G401.6 (cell line): ENCODE results near the gene HECW1.

Experiments used
- FAIRE-seq: peaks from 2 replicates; lab custom pipeline; 2012; peaks lifted over from hg19 to GRCh38; lab: Jason Lieb, UNC

The HECW1 gene

DNA sequence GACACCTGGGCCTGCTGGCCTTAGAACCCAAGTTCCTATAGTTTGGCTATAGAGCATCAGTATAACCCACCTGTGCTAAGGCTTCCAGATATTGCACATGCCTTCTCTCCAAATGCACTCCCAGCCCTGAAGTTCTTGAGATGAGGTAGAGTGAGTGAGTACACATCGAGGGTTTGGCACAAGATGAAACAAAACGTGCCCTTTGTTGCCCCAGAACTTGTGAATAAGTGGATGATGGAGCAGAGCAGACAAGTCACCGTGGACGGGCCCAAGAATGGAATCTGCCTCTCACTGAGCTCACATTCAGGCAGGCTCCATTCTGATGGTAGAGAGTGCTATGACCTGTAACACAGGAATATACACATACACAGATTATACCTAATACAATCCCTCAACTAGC, 397.5 kb downstream of the HECW1 start:
- FAIRE-seq, result no peak

DNA sequence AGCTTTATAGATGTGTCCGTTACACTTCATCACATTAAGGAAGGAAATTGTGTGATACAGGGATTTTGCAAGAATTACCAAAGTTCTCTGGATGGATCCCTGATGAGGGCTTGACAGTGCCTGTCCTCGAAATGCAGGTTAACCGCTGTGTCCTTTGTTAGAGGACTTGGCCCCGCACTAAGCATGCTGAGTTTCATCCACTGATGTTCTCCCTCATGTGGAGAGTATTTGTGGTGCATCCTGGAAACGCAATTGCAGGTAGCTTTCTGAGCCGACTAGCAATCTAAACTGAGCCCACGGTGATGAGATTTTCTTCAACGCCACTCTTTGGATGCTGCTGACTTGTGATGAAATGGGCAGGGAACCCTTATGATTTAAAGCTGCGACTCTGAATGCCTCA, 398.6 kb downstream of the HECW1 start:
- FAIRE-seq, result no peak

DNA sequence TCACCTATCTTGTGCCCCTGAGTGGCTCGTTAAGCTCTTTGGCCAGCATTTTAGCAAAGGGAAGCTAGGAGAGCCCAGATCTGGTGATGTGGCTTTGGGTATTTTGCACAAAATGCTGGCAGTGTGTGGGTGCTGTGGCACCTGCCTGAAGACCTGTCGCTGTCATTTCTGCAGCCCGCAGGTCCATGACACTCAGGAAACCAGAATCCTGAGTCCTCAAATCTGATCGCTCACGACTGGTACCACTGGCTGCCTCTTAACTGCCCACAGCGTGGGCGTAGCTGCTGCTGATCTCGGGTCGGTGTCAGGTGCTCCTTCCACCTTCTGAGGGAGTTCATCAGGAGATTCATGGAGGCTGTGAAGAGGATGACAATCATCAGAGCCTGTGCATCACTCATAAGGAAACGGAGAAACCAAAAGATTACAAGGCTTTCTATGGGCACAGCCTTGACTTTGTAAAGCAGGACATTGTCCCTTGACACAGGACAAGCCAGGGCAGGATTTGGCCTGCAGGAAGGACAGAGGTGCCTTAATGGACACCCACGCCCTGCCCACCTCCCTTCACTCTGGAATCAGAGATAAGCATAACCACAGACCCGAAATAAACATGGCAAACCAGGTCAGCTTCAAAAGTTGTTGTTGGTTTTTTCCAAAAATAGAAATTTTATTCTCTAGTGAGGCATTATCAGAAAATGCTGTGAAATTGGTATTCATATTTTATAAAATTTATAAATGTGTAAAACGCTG, 399.5 kb downstream of the HECW1 start:
- no peak for FAIRE-seq

DNA sequence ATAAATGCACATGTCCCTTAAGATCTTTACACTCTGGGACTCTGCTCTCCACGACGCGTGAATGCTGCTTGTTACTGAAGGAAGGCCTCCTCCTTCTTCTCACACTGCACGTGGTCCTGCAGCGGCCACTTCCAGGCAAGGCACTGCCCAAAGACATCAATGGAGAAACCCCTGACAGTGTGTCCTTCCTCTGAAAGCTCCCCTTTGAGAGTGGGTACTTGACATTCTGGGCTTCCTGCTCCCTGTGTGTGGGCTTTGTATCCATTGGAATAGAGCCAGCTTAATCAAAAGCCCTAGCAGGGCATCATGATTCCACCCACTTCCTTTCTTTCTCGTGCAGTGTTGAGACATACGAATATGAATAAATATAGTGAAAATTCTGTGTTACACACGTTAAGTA, 400.8 kb downstream of the HECW1 start:
- FAIRE-seq, result no peak

DNA sequence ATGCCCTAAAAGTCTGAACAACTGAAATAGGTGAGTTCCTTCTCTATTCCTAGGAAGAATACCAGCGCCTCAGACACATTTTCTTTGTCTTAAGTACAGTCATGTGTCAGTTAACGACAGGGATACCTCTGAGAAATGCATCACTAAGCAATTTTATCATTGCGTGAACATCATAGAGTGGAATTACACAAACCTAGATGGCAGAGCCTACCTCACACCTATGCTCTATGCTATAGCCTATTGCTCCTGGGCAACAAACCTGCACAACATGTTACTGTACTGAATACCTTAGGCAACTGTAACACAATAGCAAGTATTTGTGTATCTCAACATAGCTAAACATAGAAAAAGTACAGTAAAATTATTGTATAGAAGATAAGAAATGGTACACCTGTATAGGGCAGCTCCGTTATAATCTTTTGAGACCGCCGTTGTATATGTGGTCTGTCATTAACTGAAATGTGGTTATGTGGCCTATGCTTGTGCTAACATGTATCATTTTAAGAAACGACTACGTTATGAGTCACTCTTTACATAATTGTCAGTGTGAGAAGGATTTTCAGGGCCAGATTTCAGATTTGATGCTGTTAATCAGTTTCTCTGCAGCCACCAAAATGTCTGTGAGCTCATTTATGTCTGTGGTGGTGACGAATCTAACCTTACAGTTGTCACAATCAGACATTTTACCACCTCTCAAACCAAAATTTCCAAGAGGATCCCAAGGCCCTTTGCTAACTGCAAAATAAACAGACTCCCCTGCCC, 404.3 kb downstream of the HECW1 start:
- no peak for FAIRE-seq

DNA sequence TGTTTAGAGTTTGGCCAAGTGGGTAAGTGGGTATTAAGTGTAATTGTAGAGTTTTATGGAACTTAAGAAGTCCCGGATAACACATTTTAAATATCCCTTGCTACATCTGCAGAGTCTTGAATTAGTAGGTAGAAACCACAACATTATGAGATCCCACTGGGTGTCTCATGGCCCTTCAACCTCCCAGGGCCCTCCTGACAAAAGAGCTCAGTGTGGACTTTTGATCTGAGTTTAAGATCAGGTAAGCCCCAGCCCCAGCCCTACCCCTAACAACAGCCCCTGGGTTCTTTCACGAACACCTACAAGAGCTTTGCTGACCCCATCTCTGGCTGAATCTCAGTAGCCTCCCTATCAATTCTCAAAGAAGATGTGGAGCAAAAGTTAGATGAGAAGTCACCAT, 405.0 kb downstream of the HECW1 start:
- no peak for FAIRE-seq

DNA sequence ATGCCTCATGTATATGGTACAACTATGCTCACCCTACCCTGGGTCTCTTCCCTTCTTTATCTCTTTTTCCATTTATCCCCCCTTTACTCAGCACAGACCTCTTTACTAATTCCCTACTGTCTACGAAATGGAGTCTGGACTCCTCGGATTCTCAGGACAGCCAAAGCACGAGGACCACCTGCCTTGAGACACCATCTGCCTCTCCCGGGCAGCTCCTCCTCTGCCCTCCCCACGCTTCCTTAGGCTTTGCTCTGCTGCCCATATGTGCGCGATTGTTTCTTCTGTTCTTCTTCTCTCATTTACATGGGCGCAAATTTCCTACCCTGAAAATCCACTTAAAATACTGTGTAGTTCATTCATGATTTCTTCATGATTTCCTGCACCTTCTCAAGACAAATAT, 407.8 kb downstream of the HECW1 start:
- no peak for FAIRE-seq

DNA sequence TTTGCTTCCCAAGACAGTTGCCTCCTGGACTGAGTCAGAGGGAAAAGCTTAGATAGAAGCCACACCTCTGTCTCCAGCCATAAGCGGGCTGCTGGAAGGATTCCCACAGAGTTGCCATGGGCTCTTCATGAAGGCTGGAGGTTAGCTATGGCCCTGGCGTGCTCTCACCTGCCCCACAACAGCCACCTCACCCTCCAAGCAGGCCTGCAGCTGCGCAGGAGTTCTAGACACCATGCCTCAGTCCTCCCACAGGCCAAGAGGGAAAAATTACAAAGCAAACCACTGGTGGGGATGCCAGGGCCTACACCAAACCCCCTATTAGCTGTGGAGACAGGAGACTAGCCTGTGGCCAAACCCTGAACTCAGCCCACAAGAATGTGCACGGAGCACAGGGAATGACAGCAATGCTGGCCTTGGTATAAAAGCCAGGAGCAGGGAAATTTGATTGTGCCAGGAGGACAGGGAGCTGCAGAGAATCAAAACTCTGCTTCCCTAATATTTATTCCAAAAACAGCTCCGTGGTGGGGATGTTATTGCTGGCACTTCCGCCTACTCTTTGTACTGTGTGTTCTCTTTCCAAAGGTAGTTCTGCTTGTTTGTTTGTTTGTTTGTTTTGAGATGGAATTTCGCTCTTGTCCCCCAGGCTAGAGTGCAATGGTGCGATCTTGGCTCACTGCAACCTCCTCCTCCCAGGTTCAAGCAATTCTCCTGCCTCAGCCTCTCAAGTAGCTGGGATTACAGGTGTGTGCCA, 410.1 kb downstream of the HECW1 start:
- no peak for FAIRE-seq

DNA sequence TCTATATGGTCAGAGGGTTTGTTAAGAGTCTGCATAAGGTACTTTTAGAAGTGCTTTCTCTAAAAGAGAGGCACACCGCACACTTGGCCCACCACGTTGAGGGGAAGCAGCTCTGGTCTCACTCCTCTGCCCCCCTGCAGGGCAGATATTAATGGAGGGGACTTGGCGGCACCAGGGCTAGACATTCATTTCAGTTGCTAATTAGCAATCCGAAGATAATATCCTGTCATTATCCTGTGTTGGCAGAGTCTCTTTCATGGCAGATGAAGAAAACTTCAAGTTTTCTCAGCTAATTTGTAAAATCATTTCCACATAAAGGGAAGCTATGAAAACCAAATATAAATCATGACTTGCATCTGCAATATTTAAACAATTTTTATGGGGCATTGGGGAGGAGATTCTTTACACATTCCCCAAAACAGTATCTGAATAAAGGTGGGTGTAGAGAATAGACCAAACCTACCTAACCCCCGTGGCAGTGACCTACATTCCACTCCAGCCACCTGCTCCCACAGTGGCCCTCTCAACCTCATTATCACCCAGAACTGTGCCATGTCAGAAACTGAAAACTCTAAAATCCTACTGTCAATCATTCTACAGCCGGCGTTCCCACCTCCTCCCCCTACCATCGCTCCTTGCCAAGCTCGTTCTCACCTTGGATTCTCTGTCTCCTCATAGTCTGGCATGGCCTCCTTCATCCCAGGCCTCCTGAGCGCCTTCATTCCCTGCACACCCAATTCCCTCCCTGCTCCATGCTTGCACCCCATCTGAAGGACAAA, 416.3 kb downstream of the HECW1 start:
- FAIRE-seq, result no peak

DNA sequence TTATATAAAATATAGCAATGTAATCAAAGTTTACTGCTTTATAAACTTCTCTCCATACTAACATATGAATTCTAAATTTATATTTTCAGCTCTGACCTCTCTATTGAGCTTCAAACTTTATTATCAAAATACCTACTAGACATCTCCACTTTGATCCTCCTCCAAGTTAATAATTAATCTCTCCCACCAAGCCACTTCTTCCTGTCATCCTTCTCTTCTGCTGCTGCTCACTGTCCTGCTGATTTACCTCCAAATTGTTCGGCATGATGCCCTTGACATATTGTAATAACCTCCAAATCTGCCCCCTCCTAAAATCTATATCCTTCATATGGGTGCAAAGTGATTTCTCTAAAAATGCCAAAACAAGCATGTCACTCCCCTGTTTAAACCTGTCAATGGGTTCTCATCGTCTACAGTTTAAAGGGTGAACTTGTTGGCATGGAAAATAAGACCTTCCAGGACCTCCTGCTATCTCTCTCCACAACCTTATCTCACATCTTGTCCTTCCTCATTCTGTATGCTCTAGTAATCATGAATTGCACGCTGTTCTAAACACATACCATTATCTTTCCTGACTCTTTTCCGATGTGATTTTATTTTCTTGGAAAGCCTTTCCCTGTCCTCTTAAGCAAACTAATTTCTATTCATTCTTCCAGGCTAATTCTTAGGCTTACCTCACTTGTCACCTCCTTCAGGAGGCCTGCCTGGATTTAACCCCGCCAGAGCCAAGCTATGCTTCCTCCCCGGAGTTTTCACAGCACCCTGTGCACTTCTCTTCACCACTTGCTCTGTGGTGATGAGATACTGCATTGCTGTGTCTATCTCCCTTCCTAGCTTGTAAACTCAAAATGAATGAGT, 418.3 kb downstream of the HECW1 start:
- FAIRE-seq, result no peak

DNA sequence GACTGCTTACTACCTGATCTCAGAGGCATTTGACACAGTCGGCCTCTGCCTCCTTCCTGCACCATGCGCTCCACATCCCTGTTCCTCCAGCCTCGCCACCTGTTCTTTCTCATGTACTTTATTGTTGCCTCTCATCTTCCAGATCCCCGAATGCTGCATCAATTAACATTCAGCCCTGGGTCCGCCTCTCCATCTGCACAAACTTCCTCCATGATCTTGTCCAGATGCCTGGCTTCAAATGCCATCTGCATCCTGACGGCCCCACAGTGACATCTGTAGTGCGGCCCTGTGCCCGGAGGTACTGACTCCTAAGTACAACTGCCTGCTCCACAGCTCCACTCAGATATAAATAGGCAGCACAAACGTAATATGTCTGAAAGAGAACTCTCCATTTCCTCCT, 419.3 kb downstream of the HECW1 start:
- no peak for FAIRE-seq

DNA sequence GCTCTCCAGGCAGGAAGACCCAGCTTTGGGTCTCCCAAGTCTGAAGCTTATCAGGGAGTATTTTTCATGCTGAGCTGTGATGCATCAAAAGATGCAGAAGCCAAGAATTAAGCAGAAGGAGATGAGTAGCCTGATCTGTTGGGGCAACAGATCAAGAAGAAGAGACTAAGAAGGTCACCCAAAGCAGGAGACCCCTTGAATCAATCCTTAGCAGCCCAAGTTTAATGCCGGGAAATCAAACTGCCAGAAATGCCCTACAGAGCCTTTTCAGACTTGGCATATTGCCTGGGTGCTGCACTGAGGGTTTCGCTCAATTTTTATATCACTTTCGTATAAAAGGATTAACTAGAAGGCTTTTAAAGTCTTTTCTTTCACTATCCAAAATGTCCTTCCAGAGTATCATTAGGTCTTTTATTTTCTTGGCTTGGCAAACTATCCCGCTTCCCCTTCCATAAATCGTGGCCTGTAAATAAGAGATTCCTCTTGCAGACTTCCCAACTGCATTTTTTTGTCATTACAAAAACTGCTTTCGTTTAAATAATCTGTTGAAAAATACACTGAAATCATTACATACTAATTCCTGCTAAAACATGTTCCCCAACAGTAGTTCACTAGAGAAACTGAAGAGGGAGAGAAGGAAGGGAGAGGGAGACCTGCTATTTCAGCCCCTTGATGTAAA, 421.5 kb downstream of the HECW1 start:
- no peak for FAIRE-seq

DNA sequence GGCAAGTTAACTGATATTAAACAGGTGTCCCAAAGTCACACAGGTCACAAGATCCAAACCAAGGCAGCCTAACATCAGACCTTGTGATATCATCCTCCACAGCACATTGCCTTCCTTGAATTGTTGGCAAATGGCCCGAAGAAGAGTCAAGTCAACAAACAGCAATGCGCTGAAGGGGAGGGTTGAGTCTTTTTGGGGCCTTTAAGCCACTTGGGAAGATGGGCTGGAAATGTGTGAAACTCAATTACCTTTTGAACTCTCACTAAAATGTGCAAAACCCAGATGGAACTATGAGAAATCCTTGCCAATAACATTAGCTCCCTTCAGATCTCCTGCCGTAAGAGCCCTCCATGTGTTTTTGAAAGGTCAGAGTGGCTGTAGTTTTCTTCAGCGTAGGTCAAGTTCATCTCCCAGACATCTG, 422.6 kb downstream of the HECW1 start:
- no peak for FAIRE-seq

DNA sequence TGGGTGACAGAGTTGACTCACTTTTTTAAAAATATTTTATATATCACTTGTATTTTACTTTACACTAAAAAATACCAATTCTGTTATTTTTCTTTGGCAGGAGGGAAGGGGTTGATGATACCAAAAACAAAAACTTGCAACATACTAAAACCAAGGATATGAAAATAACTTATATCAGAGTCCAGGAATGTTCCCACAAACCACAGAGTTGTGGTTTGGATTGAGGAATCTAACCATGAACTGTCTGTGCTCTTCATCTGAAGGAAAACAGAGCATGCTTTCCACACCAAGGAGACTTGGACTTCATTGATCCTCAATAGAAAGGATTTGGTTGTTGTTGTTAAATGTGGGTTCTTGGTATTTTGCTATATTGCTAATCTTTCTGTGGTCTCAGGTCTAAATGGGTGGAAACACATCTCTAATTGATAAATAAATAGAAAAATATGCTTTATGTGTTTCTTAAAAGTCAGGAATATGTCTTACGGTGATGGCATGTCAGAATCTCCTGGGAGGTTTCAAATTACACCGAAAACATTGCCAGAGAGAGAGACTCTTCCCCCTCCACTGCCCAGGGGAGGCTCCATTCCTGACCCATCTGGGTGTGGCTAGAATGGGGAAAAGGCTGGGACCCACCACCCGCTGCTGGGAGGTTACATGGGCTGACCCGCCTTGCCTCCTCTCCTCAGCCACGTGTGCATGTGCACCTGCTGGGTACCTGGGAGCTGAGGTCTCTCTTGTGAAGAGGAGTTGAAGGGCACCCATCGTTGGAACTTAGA, 423.6 kb downstream of the HECW1 start:
- no peak for FAIRE-seq

DNA sequence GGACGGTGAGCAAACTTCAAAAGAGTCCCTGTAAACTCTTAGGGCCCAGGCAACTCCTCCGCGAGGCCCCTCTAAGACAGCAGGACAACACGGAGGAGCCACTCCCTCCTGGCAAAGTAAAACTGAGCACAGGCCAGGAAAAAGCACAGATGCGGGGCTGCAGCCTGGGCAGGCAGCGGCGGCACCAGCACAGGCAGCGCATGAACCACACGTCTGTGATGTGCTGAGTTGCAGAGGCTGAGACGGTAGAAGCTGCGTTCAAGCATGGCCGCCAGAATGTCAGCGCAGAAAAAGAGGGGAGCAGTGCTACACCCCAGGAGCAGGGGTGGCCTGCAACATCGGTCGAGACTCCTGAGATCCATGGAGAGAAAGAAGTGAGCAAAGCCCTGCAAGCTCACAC, 424.3 kb downstream of the HECW1 start:
- no peak for FAIRE-seq

DNA sequence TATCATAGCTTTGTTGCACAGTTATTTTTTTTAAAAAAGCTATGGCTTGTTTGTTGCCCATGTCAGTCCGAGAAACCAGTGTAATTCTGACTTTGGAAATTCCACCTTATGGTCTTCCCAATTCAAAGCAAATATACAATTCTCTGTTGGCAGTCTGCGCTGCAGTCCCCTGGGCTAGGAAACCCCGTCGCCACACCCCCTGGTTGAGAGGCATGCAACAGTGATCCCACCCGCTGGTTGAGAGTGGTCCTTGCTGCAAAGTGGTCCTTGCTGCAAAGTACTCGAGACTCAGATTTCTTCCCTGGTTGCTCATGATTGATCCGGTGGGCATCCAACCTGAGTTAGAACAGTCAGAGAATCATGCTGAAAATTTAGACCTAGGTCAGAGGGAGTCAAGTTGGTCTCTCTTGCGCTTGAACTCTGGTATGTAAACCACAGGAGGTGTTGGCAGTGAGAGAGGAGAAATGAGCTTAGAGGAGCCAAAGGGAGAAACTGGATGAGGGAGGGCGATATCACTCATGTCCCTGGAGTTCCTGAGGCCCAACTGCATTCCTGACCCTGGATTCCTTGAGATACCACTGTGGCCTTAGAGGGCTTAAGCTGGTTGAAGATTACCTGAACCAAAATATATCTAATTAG, 425.4 kb downstream of the HECW1 start:
- no peak for FAIRE-seq

DNA sequence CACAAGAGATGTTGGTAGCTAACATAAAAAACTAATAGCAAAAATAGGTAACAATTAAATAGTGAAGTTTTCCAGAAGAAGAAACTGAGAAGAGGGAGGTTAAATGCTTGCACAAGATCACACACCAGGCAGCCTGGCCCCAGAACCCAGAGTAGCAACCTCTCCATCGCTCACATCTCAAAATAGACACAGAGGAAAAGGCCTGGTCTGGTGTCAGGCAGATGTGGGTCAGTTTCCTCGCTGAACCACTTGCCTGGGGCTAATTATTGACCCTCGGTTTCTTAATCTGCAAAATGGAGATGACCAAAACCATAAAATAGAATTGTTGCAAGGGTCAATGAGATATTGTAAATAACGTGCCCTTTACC, 425.9 kb downstream of the HECW1 start:
- no peak for FAIRE-seq

DNA sequence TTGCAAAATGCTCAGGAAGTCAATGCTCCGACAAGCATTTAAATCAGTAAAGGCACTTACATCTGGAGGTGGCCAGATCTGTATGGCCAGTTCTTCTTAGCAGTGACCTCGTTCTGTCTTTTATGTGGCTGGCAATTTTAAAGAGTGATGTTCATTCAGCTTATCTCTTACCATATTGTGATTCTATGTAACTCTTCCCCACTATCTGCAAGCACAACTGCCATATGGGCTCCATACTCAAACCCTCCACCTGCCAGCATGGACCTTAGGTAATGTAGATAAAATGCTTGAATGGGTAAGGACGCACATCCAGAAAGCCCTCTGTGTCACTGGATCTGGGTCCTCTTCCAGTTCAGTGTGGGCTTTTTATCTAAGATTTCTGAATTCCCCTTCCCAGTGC, 428.0 kb downstream of the HECW1 start:
- no peak for FAIRE-seq

DNA sequence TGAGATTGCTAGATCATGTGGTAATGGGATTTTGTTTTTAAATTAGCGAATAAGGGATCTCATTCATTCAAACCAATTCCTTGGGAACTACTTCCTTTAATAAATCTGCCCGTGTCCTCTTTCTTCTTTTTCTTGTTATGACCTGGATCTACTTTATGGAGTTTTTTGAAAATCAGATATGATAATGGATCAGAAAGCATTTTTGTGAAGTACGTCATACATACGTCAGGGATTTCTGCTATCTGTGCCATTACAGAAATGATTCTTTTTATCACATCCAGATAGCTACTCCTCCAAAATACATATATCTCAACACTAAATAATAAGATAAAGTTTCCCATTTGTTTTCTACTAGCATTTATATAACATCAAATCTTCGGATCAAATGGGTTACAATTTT, 430.3 kb downstream of the HECW1 start:
- no peak for FAIRE-seq

DNA sequence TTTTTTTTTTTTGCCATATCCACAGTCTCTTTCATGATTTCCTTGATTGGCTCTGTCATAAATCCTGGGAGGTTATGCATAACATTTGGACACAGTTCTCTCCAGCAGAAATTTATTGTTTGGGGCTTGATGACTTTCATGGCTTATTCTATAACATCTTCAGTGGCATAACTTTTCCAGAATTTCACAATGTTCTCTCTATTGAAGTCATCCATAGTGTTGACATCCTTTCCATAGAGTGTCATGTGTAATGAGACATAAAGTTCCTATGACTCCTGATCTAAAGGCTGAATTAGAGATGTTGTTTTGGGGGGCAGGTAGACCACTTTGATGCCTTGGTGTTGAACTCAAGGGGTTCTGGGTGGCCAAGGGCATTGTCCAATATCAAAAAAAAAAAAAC, 433.8 kb downstream of the HECW1 start:
- no peak for FAIRE-seq
